Measurements from ENCODE around the gene METTL5. TPM values are rescaled to one million over a fixed set of nuclear protein-coding genes. Genes with fewer than 3 reads are reported as not detected.
A peak's percentile ranks its signal among the peaks of the same experiment; 100 is the strongest.

METTL5 gene
- total RNA-seq, 1 experiment from 2014 or later = 89.6 TPM

- DNase-seq (ENCODE audit: low read depth) = no peak
Measured at GRCh38 chr2:169781249-169782013, 43.3 kb downstream of the METTL5 start.

GRCh38 chr2:169778446-169778845, 46.3 kb downstream of the METTL5 start:
- no peak for DNase-seq (ENCODE audit: low read depth)

- peak; percentile 40 for DNase-seq (ENCODE audit: low read depth)
Measured at GRCh38 chr2:169776252-169776761, 48.4 kb downstream of the METTL5 start.

- DNase-seq (ENCODE audit: low read depth) = peak; percentile 43
Measured at GRCh38 chr2:169775765-169776164, 48.9 kb downstream of the METTL5 start.

DNA sequence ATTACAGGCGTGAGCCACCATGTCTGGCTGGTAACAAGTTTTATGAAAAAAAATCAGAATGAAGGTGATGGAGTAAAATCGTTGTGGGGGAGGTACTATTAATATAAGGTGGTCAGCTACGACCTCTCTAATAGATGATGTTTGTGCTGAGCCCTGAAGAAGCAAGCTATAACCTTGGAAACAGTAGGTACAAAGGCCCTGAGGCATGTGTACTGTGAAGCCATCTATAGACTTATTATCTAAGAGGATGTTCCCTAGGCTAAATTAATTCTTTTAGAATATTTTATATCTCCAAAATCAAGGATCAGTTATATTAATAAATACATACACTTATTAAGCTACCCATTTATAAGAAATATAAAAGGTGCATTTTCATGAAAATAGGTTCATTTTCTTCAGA, 49.4 kb downstream of the METTL5 start:
- DNase-seq (ENCODE audit: low read depth) = no peak

DNA sequence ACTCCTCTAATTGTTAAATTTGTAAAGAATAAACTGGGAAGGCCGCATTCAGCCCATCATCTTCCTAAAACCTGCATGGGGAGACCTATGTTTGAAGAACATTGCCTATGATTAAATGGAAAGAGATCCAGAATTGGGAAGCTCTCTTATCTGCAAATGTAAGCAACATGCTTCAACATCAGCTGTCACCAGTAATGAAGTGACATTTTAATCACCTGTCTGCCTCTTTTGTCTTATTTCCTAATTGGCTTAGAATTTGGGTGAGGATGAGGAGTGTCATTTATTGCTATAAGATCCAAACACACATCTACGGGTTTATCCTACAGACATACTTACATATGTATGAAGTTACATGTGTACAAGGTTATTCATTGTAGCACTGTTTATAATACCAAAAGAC, 52.1 kb downstream of the METTL5 start:
- DNase-seq (ENCODE audit: low read depth) = no peak

DNA sequence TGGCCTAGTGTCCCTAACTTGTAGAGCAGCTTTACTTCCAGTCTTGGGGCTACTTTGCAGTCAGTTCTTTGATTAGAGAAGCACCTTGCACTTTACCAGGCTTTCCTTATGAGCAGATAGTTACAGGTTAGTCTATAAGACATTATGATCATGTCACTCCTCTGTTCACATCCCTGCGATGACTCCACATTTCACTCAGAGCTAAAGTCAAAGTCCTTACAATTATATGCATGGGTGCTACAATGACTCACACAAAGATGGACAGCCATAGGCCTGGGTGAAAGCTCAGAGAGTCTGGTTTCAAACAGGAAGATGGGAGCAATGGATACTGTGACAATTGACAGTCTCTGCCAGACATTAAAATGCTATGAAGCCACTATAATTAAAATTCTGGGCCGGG, 53.1 kb downstream of the METTL5 start:
- DNase-seq (ENCODE audit: low read depth) = peak; percentile 6

DNA sequence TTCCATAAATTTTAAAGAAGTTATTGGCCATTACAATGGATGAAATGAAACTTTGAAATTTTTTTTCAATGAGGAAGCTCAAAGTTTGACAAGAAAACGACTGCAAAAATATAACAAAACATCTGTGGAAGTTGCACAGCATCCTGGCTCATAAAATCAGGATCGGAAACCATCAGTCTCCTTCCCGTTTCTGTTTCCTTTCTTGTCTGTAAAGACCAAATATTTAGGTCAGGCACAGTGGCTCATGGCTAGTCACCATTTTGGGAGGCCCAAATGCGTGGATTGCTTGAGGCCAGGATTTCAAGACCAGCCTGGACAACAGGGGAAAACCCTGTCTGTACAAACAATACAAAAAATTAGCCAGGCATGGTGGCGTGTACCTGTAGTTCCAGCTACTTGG, 53.7 kb downstream of the METTL5 start:
- no peak for DNase-seq (ENCODE audit: low read depth)

DNA sequence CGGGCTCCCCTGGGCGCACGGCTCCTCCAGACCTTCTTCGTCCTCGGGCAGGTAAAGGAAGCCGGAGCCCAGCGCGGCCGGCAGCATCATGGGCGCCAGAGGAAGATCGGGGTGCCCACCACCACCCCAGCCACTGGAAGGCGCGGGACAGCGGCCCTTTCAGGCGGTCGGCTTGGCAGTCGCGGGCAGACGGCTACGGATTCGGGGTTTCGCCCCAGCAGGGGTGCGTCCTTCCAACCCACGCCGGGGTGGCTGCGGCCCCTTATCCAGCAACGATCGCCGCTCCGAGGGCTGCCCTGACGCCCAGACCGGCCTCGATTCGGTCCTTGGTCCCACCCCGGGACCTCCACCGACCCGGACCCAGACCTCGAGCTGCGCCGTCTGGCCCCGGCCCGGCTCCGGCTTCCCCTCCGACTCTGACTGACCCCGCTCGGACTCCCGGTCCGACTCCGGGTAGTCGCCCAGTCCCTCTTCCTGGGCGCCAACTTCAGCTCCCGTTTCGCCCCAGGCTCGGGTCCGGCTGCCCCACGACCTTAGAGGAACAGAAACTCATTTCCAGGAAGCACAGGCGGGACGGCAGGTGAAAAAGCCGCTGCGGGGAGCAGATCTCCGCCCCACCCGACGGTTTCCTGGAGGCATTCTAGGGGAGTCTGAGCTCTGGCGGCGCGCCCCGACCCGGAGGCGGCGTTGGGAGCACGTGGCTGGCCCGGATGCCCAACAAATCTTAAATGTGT, 56.3 kb downstream of the METTL5 start:
- no peak for DNase-seq (ENCODE audit: low read depth)

GRCh38 chr2:169767243-169767888, 57.3 kb downstream of the METTL5 start:
- DNase-seq (ENCODE audit: low read depth) = peak; percentile 54

GRCh38 chr2:169765523-169765922, 59.2 kb downstream of the METTL5 start:
- peak; percentile 7 for DNase-seq (ENCODE audit: low read depth)

DNA sequence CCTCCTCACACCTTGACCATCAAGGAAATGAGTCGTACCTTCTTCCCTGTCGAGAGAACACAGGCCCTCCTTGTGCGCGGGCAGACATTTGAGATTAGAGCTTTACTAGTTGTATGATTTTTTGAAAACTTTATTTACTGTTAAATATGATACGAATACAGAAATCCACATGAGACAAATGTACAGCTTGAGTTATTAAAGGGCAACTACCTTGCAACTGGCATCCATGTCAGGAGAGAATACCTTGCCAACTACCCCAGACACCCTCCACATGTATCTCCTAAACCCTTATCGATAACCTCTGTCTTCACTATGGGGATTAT, 62.8 kb downstream of the METTL5 start:
- no peak for DNase-seq (ENCODE audit: low read depth)

Other genes starting within 250 kb of the METTL5 start
- 20.2 and 27.3 TPM in 2 replicates for gene PPIG, start 240.6 kb downstream of the METTL5 start, total RNA-seq (2014; rRNA removed; shearing (Covaris generic))
- not detected in 2 replicates for gene CFAP210, start 130.5 kb downstream of the METTL5 start, total RNA-seq (2014; rRNA removed; shearing (Covaris generic))
- gene PHOSPHO2, start 130.4 kb downstream of the METTL5 start, total RNA-seq (2014; rRNA removed; shearing (Covaris generic)) = 3.9 and 5.8 TPM in 2 replicates
- gene KLHL23, start 91.1 kb downstream of the METTL5 start, total RNA-seq (2014; rRNA removed; shearing (Covaris generic)) = 6.9 and 7.1 TPM in 2 replicates
- gene SSB, start 26.0 kb downstream of the METTL5 start, total RNA-seq (2014; rRNA removed; shearing (Covaris generic)) = 68.5 and 76.0 TPM in 2 replicates
- gene UBR3, start 2.5 kb upstream of the METTL5 start, total RNA-seq (2014; rRNA removed; shearing (Covaris generic)) = 7.6 and 15.3 TPM in 2 replicates